ENCODE measurements around the gene CACNA1B.

CACNA1B gene

DNA sequence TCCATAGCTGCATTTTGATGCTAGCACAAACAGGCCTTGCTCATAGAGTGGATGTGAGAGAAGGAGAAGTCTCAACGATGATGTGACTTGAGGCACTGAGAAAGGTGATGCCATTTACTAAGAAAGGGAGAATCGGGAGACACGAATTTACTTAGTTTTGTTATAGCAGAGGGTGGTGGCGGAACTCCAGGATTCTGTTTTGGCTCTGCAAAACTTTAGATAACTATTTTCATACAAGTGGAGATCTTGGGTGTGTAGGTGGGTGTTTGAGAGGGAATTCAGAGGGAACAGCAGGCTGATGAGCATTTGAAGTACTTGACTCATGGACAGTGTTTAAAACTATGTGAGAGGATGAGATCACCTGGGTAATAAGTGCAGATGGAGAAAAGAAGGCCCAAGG is 43.2 kb downstream of the CACNA1B start:
- DNase-seq (ENCODE audit: low spot score), result no peak

- DNase-seq (ENCODE audit: low spot score), result no peak
Measured at GRCh38 chr9:137924169-137924568, 46.6 kb downstream of the CACNA1B start.

- no peak for DNase-seq (ENCODE audit: low spot score)
Measured at GRCh38 chr9:137924761-137925369, 47.3 kb downstream of the CACNA1B start.

GRCh38 chr9:137943655-137944054 is 66.1 kb downstream of the CACNA1B start:
- no peak for DNase-seq (ENCODE audit: low spot score)

GRCh38 chr9:137945581-137945980 is 68.0 kb downstream of the CACNA1B start:
- no peak for DNase-seq (ENCODE audit: low spot score)

- DNase-seq (ENCODE audit: low spot score), result no peak
Measured at GRCh38 chr9:137946993-137947392, 69.4 kb downstream of the CACNA1B start.

DNA sequence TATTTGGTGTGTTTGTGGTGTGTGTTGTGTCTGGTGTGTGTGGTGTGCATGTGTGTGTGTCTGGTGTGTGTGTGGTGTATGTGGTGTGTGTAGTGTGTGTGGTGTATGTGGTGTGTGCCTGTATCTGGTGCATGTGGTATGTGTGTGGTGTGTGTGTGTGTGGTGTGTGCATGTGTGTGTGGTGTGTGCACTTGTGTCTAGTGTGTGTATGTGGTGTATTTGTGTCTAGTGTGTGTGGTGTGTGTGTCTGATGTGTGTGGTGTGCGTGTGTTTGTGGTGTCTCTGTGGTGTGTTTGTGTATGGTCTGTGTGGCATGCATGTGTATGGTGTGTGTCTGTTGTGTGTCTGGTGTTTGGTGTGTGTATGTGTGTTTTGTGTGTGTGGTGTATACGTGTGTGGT is 71.1 kb downstream of the CACNA1B start:
- no peak for DNase-seq (ENCODE audit: low spot score)

- no peak for DNase-seq (ENCODE audit: low spot score)
Measured at GRCh38 chr9:137949260-137949659, 71.7 kb downstream of the CACNA1B start.

GRCh38 chr9:137951107-137951506 is 73.5 kb downstream of the CACNA1B start:
- no peak for DNase-seq (ENCODE audit: low spot score)

DNA sequence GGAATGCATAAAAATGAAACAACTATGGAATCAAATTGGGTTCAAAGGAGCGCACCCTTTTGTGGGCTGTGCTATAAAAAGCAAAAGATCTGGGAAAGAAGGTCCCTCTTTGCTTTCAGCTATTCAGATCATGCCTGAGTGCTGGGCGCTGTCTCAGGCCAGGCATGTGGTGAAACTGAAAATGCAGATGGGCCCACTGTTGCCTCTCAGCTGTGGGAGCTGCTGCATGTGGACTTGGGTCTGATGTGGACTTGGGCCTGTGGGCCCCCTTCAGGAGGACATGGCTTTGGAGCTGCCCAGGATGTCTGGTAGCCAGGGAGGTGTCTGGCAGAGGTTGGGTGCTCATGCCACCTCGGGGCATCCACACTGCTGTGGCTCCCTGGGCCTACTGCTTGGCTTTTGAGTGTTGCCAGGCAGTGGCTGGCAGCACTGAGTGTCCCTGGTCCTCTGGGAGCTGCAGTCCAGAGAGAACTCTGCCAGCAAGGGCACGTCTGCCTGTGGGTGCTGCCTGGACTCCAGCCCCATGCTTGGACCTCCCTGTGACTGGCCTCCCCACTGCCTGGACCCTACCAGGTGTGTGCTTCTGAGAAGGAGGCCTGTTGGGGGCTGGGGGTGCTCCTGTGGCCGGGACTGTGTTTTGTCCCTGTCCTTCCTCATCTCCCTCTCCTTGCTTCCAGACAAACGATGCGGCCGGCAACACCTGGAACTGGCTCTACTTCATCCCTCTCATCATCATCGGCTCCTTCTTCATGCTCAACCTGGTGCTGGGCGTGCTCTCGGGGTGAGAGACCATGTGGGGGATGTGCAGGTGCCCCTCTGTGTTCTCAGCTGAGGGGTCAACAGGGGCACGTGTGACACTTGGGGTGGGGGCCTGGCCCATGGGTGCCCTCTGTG is 74.3 kb downstream of the CACNA1B start:
- peak; percentile 2 for DNase-seq (ENCODE audit: low spot score)

GRCh38 chr9:137952976-137953666 is 75.5 kb downstream of the CACNA1B start:
- peak; percentile 2 for DNase-seq (ENCODE audit: low spot score)

- peak; percentile 1 for DNase-seq (ENCODE audit: low spot score)
Measured at GRCh38 chr9:137953683-137954438, 76.3 kb downstream of the CACNA1B start.

- DNase-seq (ENCODE audit: low spot score), result no peak
Measured at GRCh38 chr9:137955224-137955570, 77.6 kb downstream of the CACNA1B start.

DNA sequence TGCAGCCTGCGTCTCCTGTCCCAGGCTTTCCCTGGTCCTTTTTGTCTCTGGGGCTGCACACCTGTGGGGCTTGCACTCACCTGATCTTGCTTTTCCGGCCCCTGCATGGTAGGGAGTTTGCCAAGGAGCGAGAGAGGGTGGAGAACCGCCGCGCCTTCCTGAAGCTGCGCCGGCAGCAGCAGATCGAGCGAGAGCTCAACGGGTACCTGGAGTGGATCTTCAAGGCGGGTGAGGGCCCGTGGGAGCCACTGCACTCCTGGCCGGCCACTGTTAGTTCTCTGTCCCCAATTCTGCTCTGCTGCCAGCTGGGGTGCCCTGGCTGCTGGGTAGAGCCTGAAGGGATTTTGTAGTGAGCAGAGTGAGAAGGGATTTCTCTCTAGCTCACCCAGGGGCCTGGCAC is 78.0 kb downstream of the CACNA1B start:
- DNase-seq (ENCODE audit: low spot score), result no peak

GRCh38 chr9:137956039-137956438 is 78.5 kb downstream of the CACNA1B start:
- no peak for DNase-seq (ENCODE audit: low spot score)

DNA sequence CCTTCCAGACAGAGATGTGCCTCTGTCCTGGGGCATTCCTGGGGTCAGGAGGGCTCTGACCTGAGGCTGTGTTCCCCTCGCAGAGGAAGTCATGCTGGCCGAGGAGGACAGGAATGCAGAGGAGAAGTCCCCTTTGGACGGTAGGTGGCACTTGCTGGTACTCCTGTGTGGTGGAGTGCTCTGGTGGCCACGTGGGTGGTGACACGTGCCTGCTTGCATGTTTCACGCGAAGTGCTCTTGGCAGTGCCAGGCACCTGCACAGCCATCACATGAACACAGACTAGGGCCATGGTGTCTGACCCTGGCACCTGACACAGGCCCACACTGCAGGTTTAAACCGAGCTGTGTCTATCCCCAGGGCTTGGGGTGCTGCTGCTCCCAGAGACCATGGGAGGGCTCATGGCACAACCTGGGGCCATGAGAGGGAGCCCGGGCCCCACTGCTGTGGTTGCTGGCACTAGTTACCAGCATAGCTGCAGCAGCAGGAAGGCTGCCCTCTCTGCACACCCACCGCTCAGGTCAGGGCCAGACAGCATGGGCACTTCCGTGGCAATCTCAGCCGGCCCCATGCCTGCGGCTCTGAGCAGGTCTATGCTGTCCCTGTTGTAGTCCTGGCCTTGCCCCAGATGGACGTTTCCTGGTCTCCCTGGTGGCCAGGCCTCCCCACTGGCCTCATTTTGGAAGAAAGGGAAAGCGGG is 79.3 kb downstream of the CACNA1B start:
- no peak for DNase-seq (ENCODE audit: low spot score)

DNA sequence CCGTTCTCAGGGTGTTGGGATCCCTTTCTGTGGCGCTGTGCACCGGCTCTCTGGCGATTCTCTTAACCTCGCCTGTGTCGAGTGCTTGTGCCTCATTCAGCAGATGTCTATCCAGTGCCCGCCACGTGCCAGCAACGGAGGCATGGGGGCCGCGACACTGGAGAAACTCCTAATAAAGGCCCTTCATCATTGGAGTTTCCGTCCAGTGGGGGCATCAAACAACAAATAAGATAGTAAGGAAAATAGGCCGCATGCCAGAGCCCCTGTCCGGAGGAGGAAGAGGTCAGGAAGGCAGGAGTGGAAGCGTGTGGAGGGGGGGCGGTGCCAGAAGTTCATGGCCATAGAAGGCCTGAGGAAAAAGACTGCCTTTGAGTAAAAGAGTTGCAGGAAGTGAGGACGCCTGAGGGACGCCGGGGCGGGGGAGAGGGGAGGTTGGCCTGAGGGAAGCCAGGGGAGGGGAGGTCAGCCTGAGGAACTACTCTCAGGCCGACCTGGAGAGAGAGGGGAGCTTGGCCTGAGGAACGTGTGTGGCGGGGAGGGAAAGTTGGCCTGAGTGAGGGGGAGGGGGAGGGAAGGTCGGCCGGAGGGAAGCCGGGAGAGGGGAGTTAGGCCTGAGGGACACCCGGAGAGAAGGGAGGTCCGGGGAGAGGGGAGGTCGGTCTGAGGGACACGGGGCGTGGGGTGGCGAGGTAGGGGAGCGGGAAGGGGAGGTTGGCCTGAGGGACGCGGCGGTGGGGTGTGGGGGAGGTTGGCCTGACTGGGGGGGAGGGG is 82.2 kb downstream of the CACNA1B start:
- DNase-seq (ENCODE audit: low spot score), result no peak

DNA sequence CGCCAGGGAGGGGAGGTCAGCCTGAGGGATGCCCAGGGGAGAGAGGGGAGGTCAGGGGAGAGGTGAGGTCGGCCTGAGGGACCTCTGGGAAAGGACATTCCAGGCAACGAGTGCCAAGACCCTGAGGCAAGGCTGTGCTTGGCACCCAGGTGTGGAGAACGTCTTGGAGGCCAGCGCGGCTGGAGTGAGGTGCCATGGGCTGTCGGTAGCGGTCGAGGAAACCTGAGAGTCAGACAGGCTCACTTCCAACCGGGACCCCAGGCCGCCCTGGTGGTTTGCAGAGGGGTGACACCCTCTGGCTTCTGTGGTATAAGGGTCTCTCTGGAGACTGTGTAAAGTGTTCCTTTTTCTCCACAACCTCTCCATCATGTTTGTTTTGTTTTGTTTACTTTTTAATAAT is 82.9 kb downstream of the CACNA1B start:
- DNase-seq (ENCODE audit: low spot score), result no peak

- no peak for DNase-seq (ENCODE audit: low spot score)
Measured at GRCh38 chr9:137963525-137963924, 85.9 kb downstream of the CACNA1B start.

- DNase-seq (ENCODE audit: low spot score), result no peak
Measured at GRCh38 chr9:137965177-137965795, 87.7 kb downstream of the CACNA1B start.
